GM18505 (cell line): ENCODE data around the gene ASCL5.

Experiments
- ATAC-seq: cut with Tn5 transposase; IDR thresholded peaks from one replicate; pipeline ENCODE4 v1.9.1; 2021; ENCODE audit not compliant: unreplicated experiment
- POLR2A ChIP-seq: IDR thresholded peaks from 4 replicates; pipeline ENCODE4 v1.6.1; 2011; ENCODE audit warnings: borderline replicate concordance; ENCODE audit not compliant: insufficient read depth, insufficient read length; ENCODE audit errors: extremely low read depth

The ASCL5 gene

GRCh38 chr1:201088901-201089525 is 38.0 kb downstream of the ASCL5 start:
- no peak for ATAC-seq
- no peak for TF ChIP-seq POLR2A

DNA sequence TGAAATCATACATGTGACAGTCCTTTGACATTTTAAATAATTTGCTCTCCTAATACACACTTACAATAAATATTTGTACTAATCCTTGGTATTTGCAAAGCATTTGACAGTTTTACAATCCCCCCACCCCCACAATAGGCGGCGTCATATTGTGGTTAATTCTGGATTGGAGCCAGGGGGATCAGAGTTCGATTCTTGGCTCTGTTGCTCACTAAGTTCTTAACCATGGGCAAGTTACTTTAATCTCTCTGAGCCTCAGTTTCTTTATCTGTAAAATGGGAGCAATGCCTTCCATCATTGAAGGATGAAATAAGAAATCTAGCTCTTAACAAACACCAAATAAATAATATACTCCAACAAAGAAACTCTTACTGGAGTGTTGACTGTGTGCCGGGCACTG is 38.6 kb downstream of the ASCL5 start:
- TF ChIP-seq POLR2A, result no peak

DNA sequence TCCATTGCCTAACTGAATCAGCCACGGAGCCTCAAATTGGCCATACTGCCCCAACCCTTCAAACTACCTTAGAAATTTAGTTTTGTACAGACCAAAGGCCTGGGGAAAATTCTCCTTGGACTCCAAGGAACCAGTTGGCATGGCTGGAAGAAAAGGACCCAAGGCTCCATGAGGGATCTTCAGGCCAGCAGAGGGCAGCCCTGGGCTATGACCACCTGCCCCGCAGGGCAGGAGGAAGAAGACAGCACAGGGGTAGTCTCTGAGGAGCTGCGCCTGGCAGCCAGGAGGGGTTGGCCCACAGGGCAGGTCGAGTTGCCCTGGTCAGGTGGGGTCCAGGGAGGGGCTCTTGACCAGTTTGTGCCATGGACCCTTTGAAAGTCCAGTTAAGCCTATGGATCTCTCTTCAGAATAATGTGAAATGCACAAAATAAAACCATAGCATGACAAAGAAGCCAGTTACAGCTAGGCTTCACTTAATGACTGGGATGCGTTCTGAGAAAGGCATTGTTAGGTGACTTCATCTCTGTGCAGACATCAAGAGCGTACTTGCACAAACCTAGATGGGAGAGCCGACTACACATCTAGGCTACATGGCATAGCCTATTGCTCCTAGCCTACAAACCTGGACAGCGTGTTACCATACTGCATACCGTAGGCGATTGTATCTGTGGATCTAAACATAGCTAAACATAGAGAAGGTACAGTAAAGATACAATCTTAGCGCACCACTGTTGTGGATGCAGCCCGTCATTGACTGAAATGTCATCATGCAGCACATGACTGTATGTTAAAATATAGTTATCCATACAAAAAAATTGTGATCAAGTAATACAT is 40.9 kb downstream of the ASCL5 start:
- no peak for ATAC-seq
- no peak for TF ChIP-seq POLR2A

More for the DNA sequence above, 38.6 kb downstream of the ASCL5 start:
- no peak for ATAC-seq

DNA sequence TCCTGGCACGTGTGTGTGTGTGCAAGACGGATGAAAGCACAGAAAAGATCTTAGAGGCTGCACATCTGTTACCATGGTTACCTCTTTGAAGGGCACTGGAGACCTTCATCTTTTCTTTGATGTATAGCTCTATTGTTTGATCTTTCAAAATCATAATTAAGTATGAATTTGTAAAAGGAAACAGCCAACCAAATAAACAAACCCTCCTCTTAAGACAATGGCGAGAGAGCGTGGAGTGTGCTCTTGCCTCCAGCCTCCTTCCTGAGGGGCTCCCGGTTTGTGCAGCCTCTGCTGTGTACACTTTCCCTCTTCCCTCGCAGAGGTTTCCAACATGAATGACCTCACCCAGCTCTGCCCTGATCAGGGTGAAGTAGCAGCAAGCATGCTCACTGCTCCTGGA is 42.7 kb downstream of the ASCL5 start:
- no peak for ATAC-seq

DNA sequence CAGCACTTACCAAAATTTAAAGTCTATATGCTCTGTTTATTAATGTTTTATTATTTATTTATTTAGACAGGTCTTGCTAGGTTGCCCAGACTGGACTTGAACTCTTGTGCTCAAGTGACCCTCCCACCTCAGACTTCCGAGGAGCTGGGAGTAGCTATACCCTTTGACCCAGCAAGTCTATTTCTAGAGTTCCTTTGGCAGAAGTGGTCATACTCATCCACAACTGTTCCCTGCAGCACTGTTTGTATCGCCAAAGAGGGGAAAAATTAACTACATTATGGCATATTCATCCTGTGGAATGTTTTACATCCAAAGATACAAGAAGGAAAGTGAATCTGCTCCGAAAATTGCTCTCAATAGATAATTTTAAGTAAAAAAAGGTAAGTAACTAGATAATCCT is 43.2 kb downstream of the ASCL5 start:
- ATAC-seq, result no peak
- TF ChIP-seq POLR2A, result no peak

More for the DNA sequence above, 42.7 kb downstream of the ASCL5 start:
- no peak for TF ChIP-seq POLR2A

- no peak for ATAC-seq
- TF ChIP-seq POLR2A, result no peak
Observed at GRCh38 chr1:201080135-201080534, 46.8 kb downstream of the ASCL5 start.

- ATAC-seq, result no peak
- no peak for TF ChIP-seq POLR2A
Observed at GRCh38 chr1:201077736-201078135, 49.2 kb downstream of the ASCL5 start.

DNA sequence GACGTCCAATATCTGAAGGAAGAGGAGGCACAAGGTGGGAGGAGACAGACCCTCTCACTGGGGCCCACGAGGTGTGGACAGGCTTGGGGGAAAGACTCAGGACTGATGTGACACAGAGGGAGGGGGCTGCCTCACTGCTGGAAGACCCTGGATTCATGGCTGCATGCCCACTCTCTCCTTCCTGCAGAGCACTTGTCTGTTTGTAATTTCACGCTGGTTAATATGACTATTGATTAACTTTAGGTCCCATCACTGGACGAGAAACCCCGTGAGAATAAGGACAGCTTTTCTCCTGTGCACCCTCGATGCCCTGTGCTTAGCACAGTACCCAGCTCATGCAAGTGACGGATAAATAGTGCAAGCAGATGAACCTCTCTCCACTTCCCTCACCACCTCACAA is 49.9 kb downstream of the ASCL5 start:
- TF ChIP-seq POLR2A, result no peak
- ATAC-seq, result no peak

DNA sequence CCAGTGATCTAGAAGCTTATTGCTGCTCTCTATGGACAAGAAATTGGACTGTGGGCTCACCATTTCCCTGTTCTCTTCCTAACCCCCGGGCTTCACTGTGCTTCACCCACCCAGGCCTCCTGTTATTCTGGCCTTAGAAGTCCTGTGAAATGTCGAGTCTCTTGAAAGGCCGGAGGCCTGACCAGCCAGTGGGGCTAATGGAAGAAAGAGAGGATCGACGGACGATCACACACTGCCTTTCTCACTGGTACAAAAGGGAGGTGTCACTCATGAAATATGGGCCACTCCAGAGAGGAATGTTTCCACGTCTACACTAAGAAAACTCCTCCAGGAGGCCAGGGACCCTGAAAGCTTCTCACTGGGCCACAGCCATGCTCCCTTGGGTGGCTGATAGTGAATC is 50.9 kb downstream of the ASCL5 start:
- no peak for TF ChIP-seq POLR2A
- no peak for ATAC-seq

DNA sequence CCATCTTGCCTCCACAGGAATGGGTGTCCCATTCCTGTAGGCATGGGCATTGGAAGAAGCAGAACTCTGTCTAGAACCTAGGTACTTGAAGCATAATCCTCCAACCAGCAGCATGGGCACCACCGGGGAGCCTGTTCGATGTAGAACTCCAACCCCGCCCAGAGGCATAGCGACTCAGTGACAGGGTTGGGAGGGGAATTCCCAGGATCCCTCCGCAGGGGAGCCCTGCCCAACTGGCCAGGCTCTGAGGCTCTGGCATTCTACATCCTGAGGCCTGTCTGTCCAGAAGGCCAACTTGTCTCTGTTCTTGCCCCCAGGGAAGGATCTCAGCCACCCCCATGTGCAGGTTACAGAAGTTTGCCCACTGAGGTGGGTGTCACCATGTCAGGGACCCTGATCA is 53.0 kb downstream of the ASCL5 start:
- TF ChIP-seq POLR2A, result no peak
- ATAC-seq, result no peak

DNA sequence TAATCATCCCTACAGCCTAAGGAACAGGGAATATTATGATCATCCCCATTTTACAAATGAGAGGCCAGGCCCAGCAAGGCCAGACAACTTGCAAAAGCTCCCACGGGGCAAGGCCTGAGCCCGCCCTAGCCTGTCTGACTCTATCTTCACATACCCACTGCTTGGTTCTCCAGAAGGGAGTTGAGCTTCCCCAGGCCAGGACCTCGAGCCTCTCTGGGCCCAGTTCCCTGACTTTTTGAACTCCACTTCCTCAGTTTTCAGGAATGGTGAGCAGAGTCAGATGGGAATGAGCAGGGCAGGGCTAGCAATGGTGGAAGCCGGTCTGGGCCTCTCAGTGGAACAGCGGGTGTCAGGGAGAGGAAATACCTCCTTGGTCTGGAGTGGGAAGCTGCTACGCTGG is 54.1 kb downstream of the ASCL5 start:
- no peak for ATAC-seq
- no peak for TF ChIP-seq POLR2A

GRCh38 chr1:201072149-201072548 is 54.8 kb downstream of the ASCL5 start:
- TF ChIP-seq POLR2A, result no peak
- no peak for ATAC-seq

DNA sequence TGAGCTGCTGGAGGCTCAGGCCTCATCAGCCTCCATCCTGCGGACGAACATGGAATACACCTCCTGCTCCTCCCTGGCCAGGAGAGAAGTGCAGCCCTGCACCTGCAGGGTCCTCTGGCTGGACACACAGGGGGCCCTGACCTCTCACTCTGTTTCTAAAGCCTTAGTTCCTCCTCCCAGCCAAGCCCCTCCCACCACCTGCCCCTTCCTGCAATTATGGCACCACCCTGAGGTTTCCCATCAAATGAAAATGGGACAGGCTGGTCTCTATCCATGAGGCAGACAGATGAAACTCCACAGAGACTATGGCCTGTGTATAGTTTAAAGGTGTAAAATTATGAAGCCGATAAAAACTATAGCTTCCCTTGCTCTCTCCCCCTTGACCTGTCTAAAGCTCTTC is 57.3 kb downstream of the ASCL5 start:
- no peak for ATAC-seq
- no peak for TF ChIP-seq POLR2A

DNA sequence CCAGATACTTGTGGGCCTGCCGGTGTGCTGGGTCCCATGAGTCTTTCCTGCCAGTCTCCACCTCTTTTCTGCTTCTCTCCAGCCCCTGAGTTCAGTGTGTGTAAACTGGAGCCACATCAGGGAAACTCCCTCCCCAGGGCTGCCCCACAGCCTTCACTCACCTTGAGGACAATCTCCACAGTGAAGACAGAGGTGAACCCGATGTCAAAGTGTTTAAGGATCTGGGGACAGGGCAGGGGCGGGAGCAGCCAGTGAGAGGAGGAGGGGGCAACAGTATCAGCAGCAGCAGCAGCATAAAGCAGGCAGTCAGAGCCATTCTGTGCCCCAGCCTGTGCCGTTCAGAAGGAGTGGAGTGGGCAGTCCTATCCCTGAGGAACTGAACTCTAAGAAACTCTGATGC is 58.0 kb downstream of the ASCL5 start:
- no peak for TF ChIP-seq POLR2A
- no peak for ATAC-seq
